Ishikawa (cell line): ENCODE data around the gene NSMCE1.
A peak's percentile ranks its signal among the peaks of the same experiment; 100 is the strongest.

Experiments
- CEBPB ChIP-seq: IDR thresholded peaks from 2 replicates; pipeline ENCODE4 v1.6.1; 2012
- CREB1 ChIP-seq: IDR thresholded peaks from 2 replicates; pipeline ENCODE4 v1.6.1; 2012; ENCODE audit warnings: low read depth
- EGR1 ChIP-seq: IDR thresholded peaks from 2 replicates; pipeline ENCODE4 v1.6.1; 2012
- EP300 ChIP-seq: IDR thresholded peaks from 2 replicates; pipeline ENCODE4 v1.6.1; 2012; ENCODE audit warnings: borderline replicate concordance
- FOXM1 ChIP-seq: IDR thresholded peaks from 2 replicates; pipeline ENCODE4 v1.6.1; 2012; ENCODE audit warnings: low read depth, borderline replicate concordance
- MAX ChIP-seq: IDR thresholded peaks from 2 replicates; pipeline ENCODE4 v1.6.1; 2012
- NFIC ChIP-seq: IDR thresholded peaks from 2 replicates; pipeline ENCODE4 v1.6.1; 2012
- RAD21 ChIP-seq: IDR thresholded peaks from 2 replicates; pipeline ENCODE4 v1.6.1; 2012; ENCODE audit warnings: low read depth
- REST ChIP-seq: IDR thresholded peaks from 2 replicates; pipeline ENCODE4 v1.6.1; 2012; ENCODE audit warnings: low read depth, mild to moderate bottlenecking
- TAF1 ChIP-seq: IDR thresholded peaks from 2 replicates; pipeline ENCODE4 v1.6.1; 2012; ENCODE audit warnings: low read depth, mild to moderate bottlenecking
- TCF12 ChIP-seq: IDR thresholded peaks from 2 replicates; pipeline ENCODE4 v1.6.1; 2012; ENCODE audit warnings: low read depth
- TEAD4 ChIP-seq: IDR thresholded peaks from 2 replicates; pipeline ENCODE4 v1.6.1; 2012
- USF1 ChIP-seq: IDR thresholded peaks from 2 replicates; pipeline ENCODE4 v1.6.1; 2012
- YY1 ChIP-seq: IDR thresholded peaks from 2 replicates; pipeline ENCODE4 v1.6.1; 2012; ENCODE audit warnings: low read depth
- ZBTB7A ChIP-seq: IDR thresholded peaks from 2 replicates; pipeline ENCODE4 v1.6.1; 2012; ENCODE audit warnings: low read depth

NSMCE1 gene

GRCh38 chr16:27233731-27234130 lies 34.8 kb downstream of the NSMCE1 start:
- no peak for TF ChIP-seq REST

GRCh38 chr16:27232901-27233625 lies 35.5 kb downstream of the NSMCE1 start:
- TF ChIP-seq CEBPB (no peak), ZBTB7A (no peak), EP300 (no peak)

- TF ChIP-seq TAF1 (no peak), FOXM1 (no peak)
These were observed 36.3 kb downstream of the NSMCE1 start for GRCh38 chr16:27232061-27232900.

GRCh38 chr16:27231692-27232060 lies 36.9 kb downstream of the NSMCE1 start:
- TF ChIP-seq YY1 (no peak), TAF1 (no peak), USF1 (no peak), ZBTB7A (no peak), REST (no peak)

GRCh38 chr16:27230562-27231001 lies 38.0 kb downstream of the NSMCE1 start:
- no peak for TF ChIP-seq TAF1
- TF ChIP-seq RAD21, result peak; percentile 7; the same call in 1 of the 2 replicates

- TF ChIP-seq YY1 (no peak), ZBTB7A (no peak), TEAD4 (no peak), EGR1 (no peak), MAX (no peak), NFIC (no peak), REST (no peak), TAF1 (no peak), RAD21 (no peak), CREB1 (no peak), TCF12 (no peak), USF1 (no peak), FOXM1 (no peak), EP300 (no peak), CEBPB (no peak)
These were observed 38.6 kb downstream of the NSMCE1 start for GRCh38 chr16:27229891-27230470.
